Endodermal cell (in vitro differentiated cells): ENCODE measurements around the gene DEFB125. TPM values are rescaled to one million over a fixed set of nuclear protein-coding genes. Genes with fewer than 3 reads are reported as not detected.
"Not testable (repeated sequence)": the region's sequence is repeated elsewhere in the genome, so short reads cannot be mapped to it uniquely, and the experiment has no call there.

ENCODE experiments used
- DNase-seq: peaks from one replicate; pipeline ENCODE4 v3.0.0-alpha.2; 2017
- H3K27ac ChIP-seq: 2 replicates; pipeline ENCODE4 v1.5.1; 2013; ENCODE audit warnings: mild to moderate bottlenecking, low read depth, low read length, moderate library complexity
- H3K27me3 ChIP-seq: 2 replicates; pipeline ENCODE4 v1.6.1; 2013; ENCODE audit warnings: mild to moderate bottlenecking, low read length, moderate library complexity; ENCODE audit not compliant: insufficient read depth, control insufficient read depth, poor library complexity, severe bottlenecking
- H3K36me3 ChIP-seq: 2 replicates; pipeline ENCODE4 v1.7.0; 2013; ENCODE audit warnings: mild to moderate bottlenecking, low read length, moderate library complexity; ENCODE audit not compliant: control insufficient read depth, insufficient read depth
- H3K4me1 ChIP-seq: one replicate; pipeline ENCODE4 v1.7.0; 2013; ENCODE audit warnings: low read length; ENCODE audit not compliant: control insufficient read depth, insufficient read depth
- H3K4me3 ChIP-seq: 2 replicates; pipeline ENCODE4 v1.5.1; 2013; ENCODE audit warnings: mild to moderate bottlenecking, low read length, moderate library complexity
- H3K9ac ChIP-seq: 2 replicates; pipeline ENCODE4 v1.6.1; 2013; ENCODE audit warnings: mild to moderate bottlenecking, low read length, moderate library complexity; ENCODE audit not compliant: poor library complexity, severe bottlenecking; ENCODE audit errors: extremely low read depth
- H3K9me3 ChIP-seq: 2 replicates; pipeline ENCODE4 v1.6.1; 2013; ENCODE audit warnings: mild to moderate bottlenecking, low read length, moderate library complexity; ENCODE audit not compliant: control insufficient read depth
- H3K27ac Mint-ChIP-seq: 2 replicates; pipeline ENCODE4 v1.8.0; 2020; ENCODE audit warnings: mixed read lengths
- H3K27me3 Mint-ChIP-seq: 2 replicates; pipeline ENCODE4 v1.8.0; 2021; ENCODE audit warnings: mild to moderate bottlenecking, mixed read lengths; ENCODE audit not compliant: insufficient read depth
- H3K36me3 Mint-ChIP-seq: 2 replicates; pipeline ENCODE4 v1.8.0; 2020; ENCODE audit warnings: low read depth, mixed read lengths
- H3K4me1 Mint-ChIP-seq: 2 replicates; pipeline ENCODE4 v1.8.0; 2020; ENCODE audit warnings: mixed read lengths
- H3K4me3 Mint-ChIP-seq: 2 replicates; pipeline ENCODE4 v1.8.0; 2020; ENCODE audit warnings: mild to moderate bottlenecking, moderate library complexity, mixed read lengths
- H3K9me3 Mint-ChIP-seq: 2 replicates; pipeline ENCODE4 v1.8.0; 2020; ENCODE audit warnings: mild to moderate bottlenecking, mixed read lengths
- WGBS, 2 experiments: methylation state at CpG; one replicate each; pipeline versions ENCODE4 v1.1.5 to v1.1.7; 2013; ENCODE audit warnings: missing lambda C conversion rate in 2 of 2, mixed read lengths in 1 of 2; ENCODE audit not compliant: insufficient coverage in 1 of 2, insufficient read length in 1 of 2; 5-methylcytosine and 5-hydroxymethylcytosine counted together
- total RNA-seq, 2 donors: library from RNA; stranded (reverse); fragmentation: NEBNext Ultra II Directional in 1 of 2; extraction: Animal tissue kit (Norgen Biotek cat#: 25700) in 1 of 2; gene quantifications; 2 replicates in 1 of 2; 3 replicates in 1 of 2; pipeline ENCODE4 v1.2.1, GENCODE V29; 2021
- TF ChIP-seq, protein P1 (sequence below): fragments of 200-600 bp; sonication (generic); conservative IDR thresholded peaks from 2 replicates; pipeline ENCODE4 v1.5.0; 2021; ENCODE audit warnings: antibody characterized with exemption, mild to moderate bottlenecking

Gene DEFB125
- total RNA-seq, 2 donors from 2014 or later = not detected

DNA sequence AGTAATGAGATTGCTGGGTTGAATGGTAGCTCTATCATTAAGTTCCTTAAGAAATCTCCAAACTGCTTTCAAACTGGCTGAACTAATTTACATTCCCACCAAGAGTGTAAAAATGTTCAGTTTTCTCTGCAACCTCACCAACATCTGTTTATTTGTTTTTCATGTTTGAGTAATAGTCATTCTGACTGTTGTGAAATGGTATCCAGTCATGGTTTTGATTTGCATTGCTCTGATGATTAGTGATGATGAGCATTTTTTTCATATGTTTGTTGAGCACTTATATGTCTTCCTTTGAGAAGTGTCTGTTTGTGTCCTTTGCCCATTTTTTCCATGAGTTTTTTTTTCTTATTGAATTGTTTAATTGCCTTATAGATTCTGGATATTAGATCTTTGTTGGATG is 24.9 kb downstream of the DEFB125 start:
- TF ChIP-seq, protein P1, sequence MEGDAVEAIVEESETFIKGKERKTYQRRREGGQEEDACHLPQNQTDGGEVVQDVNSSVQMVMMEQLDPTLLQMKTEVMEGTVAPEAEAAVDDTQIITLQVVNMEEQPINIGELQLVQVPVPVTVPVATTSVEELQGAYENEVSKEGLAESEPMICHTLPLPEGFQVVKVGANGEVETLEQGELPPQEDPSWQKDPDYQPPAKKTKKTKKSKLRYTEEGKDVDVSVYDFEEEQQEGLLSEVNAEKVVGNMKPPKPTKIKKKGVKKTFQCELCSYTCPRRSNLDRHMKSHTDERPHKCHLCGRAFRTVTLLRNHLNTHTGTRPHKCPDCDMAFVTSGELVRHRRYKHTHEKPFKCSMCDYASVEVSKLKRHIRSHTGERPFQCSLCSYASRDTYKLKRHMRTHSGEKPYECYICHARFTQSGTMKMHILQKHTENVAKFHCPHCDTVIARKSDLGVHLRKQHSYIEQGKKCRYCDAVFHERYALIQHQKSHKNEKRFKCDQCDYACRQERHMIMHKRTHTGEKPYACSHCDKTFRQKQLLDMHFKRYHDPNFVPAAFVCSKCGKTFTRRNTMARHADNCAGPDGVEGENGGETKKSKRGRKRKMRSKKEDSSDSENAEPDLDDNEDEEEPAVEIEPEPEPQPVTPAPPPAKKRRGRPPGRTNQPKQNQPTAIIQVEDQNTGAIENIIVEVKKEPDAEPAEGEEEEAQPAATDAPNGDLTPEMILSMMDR = no peak
- no peaks in the 10 kb centered on the region for H3K4me1 Mint-ChIP-seq
- no peak overlapping the region for H3K27ac ChIP-seq
- H3K4me1 ChIP-seq = no peaks in the 10 kb centered on the region
- H3K36me3 Mint-ChIP-seq = no peaks in the 10 kb centered on the region
- no peaks in the 10 kb centered on the region for H3K36me3 ChIP-seq
- peaks cover 16% of the 10 kb centered on the region for H3K9me3 ChIP-seq
- no peak overlapping the region for H3K27ac Mint-ChIP-seq
- H3K4me3 Mint-ChIP-seq = no peak overlapping the region
- no peak overlapping the region for H3K9ac ChIP-seq
- peaks cover 6% of the 10 kb centered on the region for H3K27me3 Mint-ChIP-seq
- H3K4me3 ChIP-seq = no peak overlapping the region
- H3K27me3 ChIP-seq = no peaks in the 10 kb centered on the region
- no peaks in the 10 kb centered on the region for H3K9me3 Mint-ChIP-seq
- no peak for DNase-seq

DNA sequence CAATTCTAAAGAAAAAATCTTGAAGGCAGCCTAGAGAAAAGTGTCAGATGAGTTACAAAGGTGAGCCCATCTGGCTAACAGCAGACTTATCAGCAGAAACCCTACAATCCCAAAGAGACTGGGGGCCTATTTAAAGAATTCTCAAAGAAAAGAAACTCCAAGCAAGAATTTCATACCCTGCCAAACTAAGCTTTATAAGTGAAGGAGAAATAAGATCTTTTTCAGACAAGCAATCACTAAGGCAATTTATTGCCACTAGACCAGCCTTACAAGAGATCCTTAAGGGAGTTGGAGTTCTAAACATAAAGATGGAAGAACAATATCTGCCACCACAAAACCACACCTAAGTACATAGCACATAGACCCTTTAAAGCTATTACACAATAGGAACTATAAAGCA is 30.0 kb downstream of the DEFB125 start:
- Mint-ChIP-seq H3K27me3 (peaks cover 6% of the 10 kb centered on the region), H3K27ac (no peak overlapping the region), H3K36me3 (no peaks in the 10 kb centered on the region), H3K4me1 (no peaks in the 10 kb centered on the region), H3K9me3 (no peaks in the 10 kb centered on the region), H3K4me3 (no peak overlapping the region)
- Histone ChIP-seq H3K27ac (no peak overlapping the region), H3K4me3 (no peak overlapping the region), H3K4me1 (no peaks in the 10 kb centered on the region), H3K27me3 (no peaks in the 10 kb centered on the region), H3K9ac (no peak overlapping the region), H3K9me3 (peaks cover 25% of the 10 kb centered on the region), H3K36me3 (no peaks in the 10 kb centered on the region)
- TF ChIP-seq, protein P1 = no peak
- DNase-seq = no peak

DNA sequence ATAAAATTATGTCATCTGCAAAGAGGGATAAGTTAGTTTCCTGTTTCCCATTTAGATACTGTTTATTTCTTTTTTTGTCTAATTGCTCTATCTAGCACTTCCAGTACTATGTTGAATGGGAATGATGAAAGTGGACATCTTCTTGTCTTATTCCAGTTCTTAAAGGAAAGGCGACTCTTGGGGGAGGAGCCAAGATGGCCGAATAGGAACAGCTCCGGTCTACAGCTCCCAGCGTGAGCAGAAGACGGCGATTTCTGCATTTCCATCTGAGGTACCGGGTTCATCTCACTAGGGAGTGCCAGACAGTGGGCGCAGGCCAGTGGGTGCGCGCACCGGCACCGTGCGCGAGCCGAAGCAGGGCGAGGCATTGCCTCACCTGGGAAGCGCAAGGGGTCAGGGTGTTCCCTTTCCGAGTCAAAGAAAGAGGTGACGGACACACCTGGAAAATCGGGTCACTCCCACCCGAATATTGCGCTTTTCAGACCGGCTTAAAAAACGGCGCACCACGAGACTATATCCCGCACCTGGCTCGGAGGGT is 42.4 kb downstream of the DEFB125 start:
- H3K9me3 ChIP-seq, H3K4me1 Mint-ChIP-seq, H3K27me3 Mint-ChIP-seq, H3K27me3 ChIP-seq, H3K27ac ChIP-seq, H3K4me3 ChIP-seq, H3K36me3 Mint-ChIP-seq, H3K36me3 ChIP-seq, H3K9ac ChIP-seq, H3K4me1 ChIP-seq: not testable (repeated sequence)
- WGBS, 2 experiments = 86 to 93% methylated on average over 19 to 20 of the region's 28 CpGs
- peak; percentile 65 for DNase-seq
- peak overlapping the region; percentile 57 for H3K4me3 Mint-ChIP-seq
- peaks cover 22% of the 10 kb centered on the region for H3K9me3 Mint-ChIP-seq
- H3K27ac Mint-ChIP-seq = peak overlapping the region; percentile 89
